HEK293T (cell line): ENCODE results near the gene RGP1.

Experiments
- CTCF ChIA-PET: fragments of 350-600 bp; formaldehyde crosslinking; extraction: SDS; loops from one replicate; lab custom pipeline; 2021; ENCODE audit warnings: antibody characterized with exemption, inconsistent platforms; lab: Yijun Ruan, JAX
- POLR2A ChIA-PET: fragments of 350-600 bp; formaldehyde crosslinking; extraction: SDS; loops from one replicate; lab custom pipeline; 2020; ENCODE audit warnings: antibody characterized with exemption, inconsistent platforms; lab: Yijun Ruan, JAX
- DNase-seq: peaks from one replicate; pipeline ENCODE4 v3.0.0; 2012; ENCODE audit warnings: mixed read lengths; ENCODE audit errors: extremely low spot score
- ARNT ChIP-seq: fragments of 450-650 bp; IDR thresholded peaks from 2 replicates; pipeline ENCODE4 v1.6.1; 2017; ENCODE audit warnings: mild to moderate bottlenecking
- BHLHE40 ChIP-seq: fragments of 450-650 bp; IDR thresholded peaks from 2 replicates; pipeline ENCODE4 v1.6.1; 2016; ENCODE audit warnings: mild to moderate bottlenecking, moderate library complexity, borderline replicate concordance
- ELF4 ChIP-seq: fragments of 450-650 bp; IDR thresholded peaks from 2 replicates; pipeline ENCODE4 v1.6.1; 2017; ENCODE audit warnings: antibody characterized with exemption
- FOXA1 ChIP-seq: fragments of 450-650 bp; IDR thresholded peaks from 2 replicates; pipeline ENCODE4 v1.6.1; 2016; ENCODE audit warnings: mild to moderate bottlenecking
- FOXK2 ChIP-seq: fragments of 450-650 bp; IDR thresholded peaks from 2 replicates; pipeline ENCODE4 v1.6.1; 2016; ENCODE audit warnings: mild to moderate bottlenecking
- FOXM1 ChIP-seq: fragments of 450-650 bp; IDR thresholded peaks from 2 replicates; pipeline ENCODE4 v1.6.1; 2017; ENCODE audit warnings: mild to moderate bottlenecking, borderline replicate concordance
- L3MBTL2 ChIP-seq: fragments of 450-650 bp; conservative IDR thresholded peaks from 2 replicates; pipeline ENCODE4 v1.6.1; 2016; ENCODE audit warnings: mild to moderate bottlenecking
- LEF1 ChIP-seq: fragments of 450-650 bp; IDR thresholded peaks from 2 replicates; pipeline ENCODE4 v1.6.1; 2017; ENCODE audit warnings: mild to moderate bottlenecking, borderline replicate concordance
- NFRKB ChIP-seq: fragments of 450-650 bp; IDR thresholded peaks from 2 replicates; pipeline ENCODE4 v1.6.1; 2016; ENCODE audit warnings: mild to moderate bottlenecking, moderate library complexity
- PKNOX1 ChIP-seq: fragments of 450-650 bp; IDR thresholded peaks from 2 replicates; pipeline ENCODE4 v1.6.1; 2016
- SP1 ChIP-seq: fragments of 450-650 bp; IDR thresholded peaks from 2 replicates; pipeline ENCODE4 v1.6.1; 2017
- TARDBP ChIP-seq: fragments of 450-650 bp; IDR thresholded peaks from 2 replicates; pipeline ENCODE4 v1.6.1; 2016
- ZNF384 ChIP-seq: fragments of 450-650 bp; IDR thresholded peaks from 2 replicates; pipeline ENCODE4 v1.6.1; 2016

Gene RGP1

GRCh38 chr9:35748242-35748857, 737 bp upstream of the RGP1 start:
- DNase-seq, result no peak
- CTCF ChIA-PET, result interaction anchor here (1.0 to 1.8 kb wide), 3 partner anchors 12 to 145 kb away, joined by 3 to 5 read pairs (median 4); partner anchors contain the start of genes CREB3 and TLN1
- TF ChIP-seq PKNOX1 (no peak), ZNF384 (no peak), FOXM1 (no peak)
- POLR2A ChIA-PET, result interaction anchor here (0.8 to 3.3 kb wide), 10 partner anchors 9 to 134 kb away, joined by 3 to 20 read pairs (median 4); partner anchors contain the start of genes ARHGEF39, CREB3, HINT2 and TLN1

DNA sequence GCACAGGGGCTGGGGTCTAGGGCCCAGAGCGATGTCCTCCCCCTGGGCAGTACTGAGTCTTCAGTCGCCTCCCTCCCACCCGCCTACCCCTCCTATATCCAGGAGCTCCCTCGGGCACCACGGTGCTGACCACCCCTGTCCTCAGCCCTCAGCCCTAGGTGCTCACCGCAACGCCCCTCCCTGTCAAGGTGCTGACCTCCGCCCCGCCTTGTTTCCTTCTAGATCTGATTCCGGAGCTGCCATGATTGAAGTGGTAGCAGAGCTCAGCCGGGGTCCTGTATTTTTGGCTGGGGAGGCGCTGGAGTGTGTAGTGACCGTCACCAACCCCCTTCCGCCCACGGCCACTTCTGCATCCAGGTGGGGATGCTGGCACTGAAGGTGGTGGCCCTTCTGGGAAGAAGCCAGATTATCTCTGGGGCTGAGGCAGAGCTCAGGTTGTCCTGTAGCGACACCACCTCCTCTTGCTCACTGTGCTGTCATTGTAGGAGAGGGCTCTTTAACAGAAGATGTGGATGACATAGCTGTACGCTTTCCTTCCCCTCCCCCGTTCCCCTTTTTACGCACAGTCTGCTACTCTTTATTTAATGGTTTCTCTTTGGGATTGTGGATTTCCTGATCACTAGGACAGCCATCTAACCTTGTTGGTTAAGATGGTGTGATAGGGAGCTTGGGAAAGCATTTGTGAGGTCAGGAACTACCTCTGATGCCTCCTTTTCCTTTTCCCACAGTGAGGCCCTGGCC, 598 bp downstream of the RGP1 start:
- CTCF ChIA-PET, result interaction anchor here (0.8 kb wide), 1 partner anchor 53 kb away, joined by 3 read pairs; no protein-coding TSS in a partner anchor
- peak; percentile 32 for DNase-seq

DNA sequence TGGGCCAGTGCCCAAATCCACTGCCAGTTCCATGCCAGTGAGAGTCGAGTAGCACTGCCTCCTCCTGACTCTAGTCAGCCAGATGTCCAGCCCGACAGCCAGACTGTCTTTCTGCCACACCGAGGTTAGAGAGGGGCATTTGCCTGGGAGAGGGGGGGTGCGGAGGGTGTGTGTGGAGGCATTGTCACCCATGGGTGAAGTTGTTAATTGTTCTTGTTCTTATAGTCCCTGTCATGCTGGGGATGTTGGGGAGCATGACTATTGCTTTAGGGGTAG, 1.1 kb downstream of the RGP1 start:
- POLR2A ChIA-PET, result interaction anchor here (1.4 to 3.0 kb wide), 2 partner anchors 13 to 62 kb away, joined by 4 to 15 read pairs; partner anchors contain the start of gene SPAG8
- DNase-seq, result no peak

More for the DNA sequence above, 598 bp downstream of the RGP1 start:
- no peak for TF ChIP-seq SP1
- no peak for TF ChIP-seq ELF4
- TF ChIP-seq PKNOX1, result no peak
- POLR2A ChIA-PET, result interaction anchor here (1.2 to 3.3 kb wide), 7 partner anchors 10 to 85 kb away, joined by 3 to 20 read pairs (median 5); partner anchors contain the start of genes ARHGEF39, CREB3, SPAG8 and TLN1

GRCh38 chr9:35753466-35753865, 4.4 kb downstream of the RGP1 start:
- ChIA-PET POLR2A (no interaction called here), CTCF (no interaction called here)
- DNase-seq, result no peak
- TF ChIP-seq PKNOX1 (no peak), FOXA1 (no peak), FOXM1 (no peak), FOXK2 (no peak)

More for the DNA sequence above, 1.1 kb downstream of the RGP1 start:
- TF ChIP-seq PKNOX1 (no peak), NFRKB (no peak), SP1 (no peak), L3MBTL2 (no peak), LEF1 (no peak), ARNT (no peak)
- CTCF ChIA-PET, result no interaction called here

GRCh38 chr9:35754264-35754663, 5.2 kb downstream of the RGP1 start, which contains the start of gene MSMP:
Gene MSMP, minus strand, starts transcription at chr9:35754276. Its CDS starts 147 bp downstream, at chr9:35754129.
- no peak for TF ChIP-seq BHLHE40
- TF ChIP-seq SP1, result no peak
- POLR2A ChIA-PET, result no interaction called here
- DNase-seq, result no peak
- CTCF ChIA-PET, result no interaction called here

GRCh38 chr9:35755071-35755470, 6.0 kb downstream of the RGP1 start:
- DNase-seq, result no peak
- ChIA-PET CTCF (no interaction called here), POLR2A (interaction anchor here (1.4 kb wide), 1 partner anchor 94 kb away, joined by 3 read pairs; no protein-coding TSS in a partner anchor)
- TF ChIP-seq ARNT (no peak), FOXM1 (no peak), TARDBP (no peak), NFRKB (no peak), LEF1 (no peak), ELF4 (no peak), SP1 (no peak), FOXK2 (no peak), BHLHE40 (no peak), L3MBTL2 (no peak), ZNF384 (no peak), PKNOX1 (no peak)
